ENCODE data around the gene PIGW.

Gene PIGW, protein sequence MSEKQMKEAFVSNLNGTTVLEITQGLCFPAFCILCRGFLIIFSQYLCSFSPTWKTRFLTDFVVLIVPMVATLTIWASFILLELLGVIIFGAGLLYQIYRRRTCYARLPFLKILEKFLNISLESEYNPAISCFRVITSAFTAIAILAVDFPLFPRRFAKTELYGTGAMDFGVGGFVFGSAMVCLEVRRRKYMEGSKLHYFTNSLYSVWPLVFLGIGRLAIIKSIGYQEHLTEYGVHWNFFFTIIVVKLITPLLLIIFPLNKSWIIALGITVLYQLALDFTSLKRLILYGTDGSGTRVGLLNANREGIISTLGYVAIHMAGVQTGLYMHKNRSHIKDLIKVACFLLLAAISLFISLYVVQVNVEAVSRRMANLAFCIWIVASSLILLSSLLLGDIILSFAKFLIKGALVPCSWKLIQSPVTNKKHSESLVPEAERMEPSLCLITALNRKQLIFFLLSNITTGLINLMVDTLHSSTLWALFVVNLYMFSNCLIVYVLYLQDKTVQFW

DNA sequence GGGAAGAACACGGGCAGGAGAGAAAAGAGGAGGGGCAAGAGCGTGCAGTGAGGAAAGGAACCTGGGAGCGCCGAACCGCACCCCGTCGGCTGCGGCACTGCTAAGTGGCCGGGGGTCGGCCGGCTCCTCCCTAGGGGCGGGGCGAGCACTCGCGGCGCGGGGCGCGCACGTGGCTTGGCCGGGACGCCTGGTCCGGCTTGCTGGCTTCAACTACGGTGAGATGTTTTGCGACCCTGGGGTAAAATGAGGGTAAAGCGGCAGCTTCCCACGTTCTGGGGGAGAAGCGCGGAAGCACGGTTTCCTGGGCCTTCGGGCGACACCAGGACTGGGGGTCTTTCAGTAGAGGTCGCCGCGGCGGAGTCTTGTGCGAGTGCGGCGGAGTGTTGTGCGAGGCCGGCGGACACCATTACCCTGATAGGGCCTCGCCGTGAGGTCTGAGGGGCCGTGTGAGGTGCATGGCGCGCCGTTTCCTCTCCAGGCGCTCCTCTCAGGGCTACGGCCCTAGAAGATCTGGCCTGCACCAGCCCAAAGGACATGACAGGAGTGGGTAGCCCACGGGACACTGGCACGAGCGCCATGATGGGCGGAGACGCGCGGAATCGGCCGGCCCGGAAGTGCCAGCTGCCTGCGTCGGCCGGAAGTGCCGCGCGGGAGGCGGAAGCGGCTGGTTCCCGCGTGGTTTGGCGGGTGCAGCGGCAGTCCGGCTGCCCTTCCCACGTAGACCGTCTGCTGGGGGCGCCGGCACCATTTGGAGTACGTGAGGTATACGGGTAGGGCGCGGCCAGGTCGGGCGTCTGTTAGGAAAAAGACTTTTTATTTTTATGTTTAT is at the start of gene PIGW, which contains the start of gene MYO19:
TSS of gene PIGW (plus strand) at position 148 of the 829 bp plus-strand sequence. CDS start 2,115 bp downstream, outside the sequence.
TSS of gene MYO19 (minus strand) at position 29 of the 829 bp plus-strand sequence. CDS start 2,330 bp downstream, outside the sequence.
- Mint-ChIP-seq H3K36me3 (ENCODE audit: low read depth) (peaks cover 23% of the 10 kb centered on the region), H3K4me1 (peaks cover 4% of the 10 kb centered on the region), H3K4me3 (peak within 1 kb of the TSS; percentile 98 to 99 (median 99)), H3K9me3 (no peaks in the 10 kb centered on the region), H3K27me3 (ENCODE audit: low read depth) (no peaks in the 10 kb centered on the region), H3K27ac (peak within 1 kb of the TSS; percentile 97 to 99 (median 98))
- TF ChIP-seq CTCF (IDR thresholded peaks at IDR 0.05; ENCODE audit: unreplicated experiment in 3 of 3) = no peak

- peaks cover 41% of the 10 kb centered on the region for H3K27me3 Mint-ChIP-seq (ENCODE audit: low read depth)
- H3K9me3 Mint-ChIP-seq = no peaks in the 10 kb centered on the region
- no peak for TF ChIP-seq CTCF (IDR thresholded peaks at IDR 0.05; ENCODE audit: unreplicated experiment in 3 of 3)
- H3K4me3 Mint-ChIP-seq = peak overlapping the region; percentile 97 to 99 (median 99)
- H3K36me3 Mint-ChIP-seq (ENCODE audit: low read depth) = peaks cover 24% of the 10 kb centered on the region
- peaks cover 26% of the 10 kb centered on the region for H3K4me1 Mint-ChIP-seq
- H3K27ac Mint-ChIP-seq = no peak overlapping the region
Measured at GRCh38 chr17:36485027-36485426, 49.8 kb upstream of the PIGW start.

GRCh38 chr17:36485805-36486203 is 49.0 kb upstream of the PIGW start:
- no peak for TF ChIP-seq CTCF (IDR thresholded peaks at IDR 0.05; ENCODE audit: unreplicated experiment in 3 of 3)
- Mint-ChIP-seq H3K27me3 (ENCODE audit: low read depth) (peaks cover 36% of the 10 kb centered on the region), H3K4me1 (peaks cover 26% of the 10 kb centered on the region), H3K4me3 (peak overlapping the region; percentile 97 to 99 (median 99)), H3K36me3 (ENCODE audit: low read depth) (peaks cover 28% of the 10 kb centered on the region), H3K27ac (peak overlapping the region in 1 of 3 experiments; percentile 84), H3K9me3 (no peaks in the 10 kb centered on the region)

DNA sequence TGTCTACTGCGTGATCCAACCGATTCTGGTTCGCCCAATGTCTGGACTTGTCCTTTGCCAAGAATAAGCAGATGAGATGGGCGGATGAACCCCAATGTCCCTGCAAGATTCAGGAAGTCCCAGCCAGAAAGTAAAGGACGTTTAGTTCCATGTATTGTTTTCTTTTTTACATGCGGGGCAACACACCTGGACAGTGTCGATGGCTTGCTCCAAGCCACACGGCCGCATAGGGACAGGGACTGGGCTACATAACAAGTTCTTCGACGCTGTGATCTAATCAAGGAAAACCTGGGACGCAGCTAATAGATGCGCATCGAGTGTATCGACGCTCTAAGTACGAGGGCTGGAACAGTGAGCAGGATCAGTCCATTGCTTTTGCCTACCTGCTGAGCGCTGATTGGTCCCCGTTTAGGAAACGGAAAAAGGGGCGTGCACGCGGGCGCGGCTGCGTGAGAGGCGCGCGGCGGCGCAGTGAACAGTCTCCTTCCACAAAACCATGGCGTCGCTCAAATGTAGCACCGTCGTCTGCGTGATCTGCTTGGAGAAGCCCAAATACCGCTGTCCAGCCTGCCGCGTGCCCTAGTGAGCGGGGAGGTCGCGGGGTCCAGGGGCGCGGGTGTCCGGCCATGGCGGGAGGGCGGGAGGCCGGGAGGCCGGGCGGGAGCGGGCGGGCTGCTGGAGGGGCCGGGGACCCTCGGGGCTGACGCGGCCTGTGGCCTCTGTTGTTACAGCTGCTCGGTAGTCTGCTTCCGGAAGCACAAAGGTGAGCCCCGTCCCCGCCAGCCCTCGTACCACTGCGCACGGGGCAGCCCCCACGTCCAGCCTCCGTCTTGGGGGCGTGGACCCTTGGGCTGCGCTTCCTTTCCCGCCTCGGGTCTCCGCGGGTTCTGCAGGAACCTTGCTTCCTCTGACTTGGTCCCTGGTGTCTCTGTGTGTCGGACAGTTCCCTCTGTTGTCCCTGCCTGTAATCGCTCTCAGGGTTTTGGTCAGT is 48.3 kb upstream of the PIGW start, which contains the start of gene ZNHIT3:
TSS of gene ZNHIT3 (plus strand) at position 478 of the 991 bp plus-strand sequence. CDS start at position 497, 19 bp downstream.
- TF ChIP-seq CTCF (IDR thresholded peaks at IDR 0.05; ENCODE audit: unreplicated experiment in 3 of 3) = no peak
- Mint-ChIP-seq H3K4me3 (peak within 1 kb of the TSS; percentile 97 to 99 (median 99)), H3K36me3 (ENCODE audit: low read depth) (peaks cover 34% of the 10 kb centered on the region), H3K4me1 (peaks cover 26% of the 10 kb centered on the region), H3K27ac (peak within 1 kb of the TSS; percentile 84 to 98 (median 96)), H3K27me3 (ENCODE audit: low read depth) (peaks cover 29% of the 10 kb centered on the region), H3K9me3 (no peaks in the 10 kb centered on the region)

DNA sequence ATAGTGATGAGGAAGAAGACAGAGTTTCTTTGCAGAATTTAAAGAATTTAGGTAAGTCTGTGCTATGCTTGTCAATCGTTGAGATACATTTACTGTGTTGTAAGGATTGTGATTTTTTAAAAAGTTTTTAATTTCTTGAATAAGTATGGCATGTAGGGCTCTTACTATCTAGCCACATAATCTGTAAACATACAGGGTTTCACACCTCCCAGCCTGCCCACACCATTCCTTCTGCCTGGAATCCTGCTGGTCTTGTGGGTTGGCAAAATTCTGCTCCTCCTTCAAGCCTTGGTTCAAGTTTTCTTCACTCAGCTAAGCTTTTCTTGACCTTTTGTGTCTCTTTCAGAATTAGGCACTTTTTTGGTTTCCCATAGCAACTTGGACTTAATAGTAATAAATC is 40.8 kb upstream of the PIGW start:
- Mint-ChIP-seq H3K27me3 (ENCODE audit: low read depth) (no peaks in the 10 kb centered on the region), H3K27ac (peak overlapping the region in 1 of 3 experiments; percentile 26), H3K36me3 (ENCODE audit: low read depth) (peaks cover 76% of the 10 kb centered on the region), H3K4me3 (no peak overlapping the region), H3K4me1 (peaks cover 22% of the 10 kb centered on the region), H3K9me3 (no peaks in the 10 kb centered on the region)
- TF ChIP-seq CTCF (IDR thresholded peaks at IDR 0.05; ENCODE audit: unreplicated experiment in 3 of 3) = no peak

All from nephron (organoid).